ENCODE measurements around the gene SUSD3.

Gene SUSD3

DNA sequence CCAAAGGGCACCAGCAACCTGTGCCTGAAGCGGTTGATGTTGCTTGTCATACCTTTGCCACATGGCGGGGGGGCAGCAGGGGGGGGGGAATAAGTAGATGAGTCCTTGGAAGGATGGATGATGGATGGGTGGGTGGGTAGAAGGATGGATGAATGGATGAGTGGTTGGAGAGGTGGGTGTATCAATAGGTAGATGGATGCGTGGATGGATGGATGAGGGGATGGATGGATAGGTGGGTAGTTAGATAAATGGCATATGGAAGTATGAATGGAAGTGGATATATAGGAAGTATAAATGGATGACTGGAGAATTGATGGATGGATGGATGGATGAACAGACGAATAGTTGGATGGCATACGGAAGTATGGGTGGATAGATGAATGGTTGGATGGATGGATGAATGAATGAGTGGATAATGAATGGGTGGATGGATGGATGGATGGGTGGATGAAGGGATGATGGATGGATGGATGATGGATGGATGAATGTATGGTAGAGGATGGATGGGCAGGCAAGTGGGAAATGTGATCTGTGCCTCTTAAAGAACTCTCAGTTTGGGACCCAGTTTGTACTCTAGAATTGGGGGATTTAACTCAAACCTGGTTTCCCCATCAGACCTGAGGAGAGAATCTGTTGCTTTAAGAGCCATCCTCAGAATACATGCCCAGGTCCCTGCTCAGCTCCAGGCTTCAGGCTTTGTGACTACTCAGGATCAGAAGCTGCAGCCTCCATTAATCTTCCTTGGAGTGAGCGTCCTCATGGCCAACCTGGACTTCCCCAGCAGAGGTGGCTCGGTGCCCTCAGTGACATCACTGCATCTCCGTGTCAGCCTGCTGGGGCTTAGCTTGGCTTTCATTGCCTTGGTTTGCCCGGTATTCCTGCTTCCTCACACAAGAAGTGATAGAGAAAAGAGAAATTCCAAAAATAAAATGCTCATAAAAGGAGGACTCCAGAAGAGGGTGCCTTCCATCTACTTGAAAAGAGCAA is 27.6 kb upstream of the SUSD3 start:
- no peak for DNase-seq

- DNase-seq: no peak
These were observed 26.7 kb upstream of the SUSD3 start for GRCh38 chr9:93031629-93032430.

DNA sequence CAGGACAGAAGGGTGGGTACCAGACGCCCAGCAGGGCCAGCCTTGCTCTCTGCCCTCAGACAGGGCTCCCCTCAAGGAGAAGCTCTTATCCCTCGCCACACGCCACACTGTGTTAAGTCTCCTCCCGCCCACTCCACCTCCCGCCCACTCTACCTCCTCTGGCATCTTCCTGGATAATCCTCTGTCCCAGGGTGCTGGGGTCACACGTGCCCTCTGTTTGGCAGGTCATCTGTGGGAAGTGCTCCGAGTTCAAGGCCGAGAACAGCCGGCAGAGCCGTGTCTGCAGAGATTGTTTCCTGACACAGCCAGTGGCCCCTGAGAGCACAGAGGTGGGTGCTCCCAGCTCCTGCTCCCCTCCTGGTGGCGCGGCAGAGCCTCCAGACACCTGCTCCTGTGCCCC is 26.0 kb upstream of the SUSD3 start:
- no peak for DNase-seq

- no peak for DNase-seq
These were observed 25.0 kb upstream of the SUSD3 start for GRCh38 chr9:93033531-93033930.

- DNase-seq: no peak
These were observed 23.3 kb upstream of the SUSD3 start for GRCh38 chr9:93035106-93035660.

DNA sequence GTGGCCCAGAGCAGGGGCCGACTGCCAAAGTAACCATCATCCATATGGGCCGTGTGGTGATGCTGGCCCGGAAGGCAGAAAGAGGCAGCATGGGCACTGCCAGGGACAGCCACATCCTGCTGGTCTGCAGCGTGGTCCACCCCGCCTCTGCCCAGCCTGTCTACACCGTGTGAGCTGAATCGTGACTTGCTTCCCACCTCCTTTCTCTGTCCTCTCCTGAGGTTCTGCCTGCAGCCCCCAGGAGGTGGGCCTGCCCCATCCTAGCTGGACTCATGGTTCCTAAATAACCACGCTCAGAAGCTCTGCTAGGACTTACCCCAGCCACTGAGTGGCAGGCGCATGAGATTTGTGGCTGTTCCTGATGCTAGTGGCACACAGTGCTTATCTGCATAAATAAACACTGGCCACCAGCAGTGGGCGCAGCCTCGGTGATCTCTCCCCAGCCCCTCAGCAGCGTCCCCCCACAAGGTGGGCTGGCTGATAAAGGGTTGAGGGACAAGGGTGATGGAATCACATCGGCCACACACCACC is 22.6 kb upstream of the SUSD3 start:
- no peak for DNase-seq

- DNase-seq: no peak
These were observed 21.5 kb upstream of the SUSD3 start for GRCh38 chr9:93036887-93037475.

DNA sequence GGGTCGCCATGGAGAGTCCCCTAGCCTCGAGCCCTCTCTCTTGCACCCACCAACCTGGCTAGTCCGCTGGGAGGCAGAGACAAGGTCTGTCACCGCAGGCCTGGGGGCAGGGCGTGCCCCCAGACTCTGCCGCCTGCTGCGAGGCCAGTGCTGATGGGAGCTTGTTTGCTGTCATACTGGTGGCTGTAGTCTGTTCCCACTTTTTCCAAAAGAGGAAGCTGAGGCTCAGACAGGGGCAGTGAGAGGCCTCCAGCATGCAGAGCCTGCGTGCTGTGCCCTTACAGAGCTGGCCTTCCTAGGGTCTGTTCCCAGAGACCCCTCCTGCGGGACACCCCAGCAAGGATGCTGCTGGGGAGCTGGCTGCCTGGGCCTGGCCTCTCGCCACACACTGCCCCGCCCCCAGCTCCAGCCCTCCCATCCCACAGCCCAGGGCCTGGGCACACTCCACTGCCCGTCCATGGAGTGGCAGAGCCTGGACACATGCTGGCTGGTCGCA is 21.0 kb upstream of the SUSD3 start:
- DNase-seq: no peak

DNA sequence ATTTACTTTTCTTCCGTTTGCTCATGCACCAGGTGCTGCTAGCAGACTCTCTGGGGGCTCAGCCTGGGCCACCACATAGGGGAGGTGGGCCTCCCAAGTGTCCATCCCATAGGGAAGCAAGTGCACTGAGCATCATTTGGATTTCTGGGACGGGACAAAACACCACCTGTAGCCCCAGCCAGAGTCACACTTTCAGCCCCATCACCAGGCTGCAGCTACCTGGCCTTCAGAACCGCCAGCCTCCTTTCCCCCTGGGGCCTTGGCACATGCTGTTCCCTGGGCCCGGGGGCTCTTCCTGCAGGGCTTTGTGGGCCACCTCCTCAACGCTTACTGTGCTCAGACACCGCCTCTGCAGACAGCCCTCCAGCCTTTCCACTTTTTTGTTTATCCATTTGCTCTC is 19.6 kb upstream of the SUSD3 start:
- DNase-seq: no peak

DNA sequence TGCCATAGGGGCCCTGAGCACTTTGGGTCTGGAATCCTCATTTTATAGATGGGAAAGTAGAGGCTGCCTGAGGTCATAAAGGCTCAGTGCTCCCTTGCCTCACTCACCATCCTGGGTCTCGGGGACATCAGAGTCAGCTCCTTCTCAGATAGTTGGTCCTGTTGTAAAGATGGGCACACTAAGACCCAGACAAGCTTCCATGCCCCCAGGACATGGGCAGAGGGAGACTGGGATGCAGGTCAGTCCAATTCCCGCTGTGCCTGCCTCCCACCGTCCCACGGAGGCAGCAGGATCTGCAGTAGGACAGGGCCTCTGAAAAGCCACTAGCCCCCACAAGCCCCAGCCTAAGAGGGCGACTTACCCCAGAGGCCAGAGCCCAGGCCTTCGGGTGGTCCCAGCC is 19.0 kb upstream of the SUSD3 start:
- DNase-seq: no peak

GRCh38 chr9:93039976-93040375 is 18.5 kb upstream of the SUSD3 start:
- no peak for DNase-seq

- DNase-seq: no peak
These were observed 18.1 kb upstream of the SUSD3 start for GRCh38 chr9:93040409-93040808.

- DNase-seq: no peak
These were observed 17.2 kb upstream of the SUSD3 start for GRCh38 chr9:93041108-93041802.

GRCh38 chr9:93043122-93043521 is 15.4 kb upstream of the SUSD3 start:
- no peak for DNase-seq

DNA sequence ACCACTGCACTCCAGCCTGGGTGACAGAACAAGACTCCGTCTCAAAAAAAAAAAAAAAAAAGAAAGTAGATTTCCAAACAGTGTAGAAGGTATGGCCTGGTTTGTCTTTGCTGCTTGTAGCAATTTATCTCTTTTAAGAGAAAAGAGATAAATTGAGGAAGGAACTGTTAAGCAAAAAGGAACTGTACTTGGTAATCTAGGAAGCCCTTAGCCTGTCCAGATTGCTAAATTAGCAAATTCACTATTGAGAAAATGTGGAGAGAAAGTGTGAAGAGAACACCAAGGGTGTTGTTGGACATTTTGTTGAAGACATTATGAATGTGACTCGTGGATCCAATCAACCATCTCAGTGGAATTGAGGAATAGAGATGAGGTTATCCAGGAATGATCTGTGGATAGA is 13.0 kb upstream of the SUSD3 start:
- DNase-seq: no peak

DNA sequence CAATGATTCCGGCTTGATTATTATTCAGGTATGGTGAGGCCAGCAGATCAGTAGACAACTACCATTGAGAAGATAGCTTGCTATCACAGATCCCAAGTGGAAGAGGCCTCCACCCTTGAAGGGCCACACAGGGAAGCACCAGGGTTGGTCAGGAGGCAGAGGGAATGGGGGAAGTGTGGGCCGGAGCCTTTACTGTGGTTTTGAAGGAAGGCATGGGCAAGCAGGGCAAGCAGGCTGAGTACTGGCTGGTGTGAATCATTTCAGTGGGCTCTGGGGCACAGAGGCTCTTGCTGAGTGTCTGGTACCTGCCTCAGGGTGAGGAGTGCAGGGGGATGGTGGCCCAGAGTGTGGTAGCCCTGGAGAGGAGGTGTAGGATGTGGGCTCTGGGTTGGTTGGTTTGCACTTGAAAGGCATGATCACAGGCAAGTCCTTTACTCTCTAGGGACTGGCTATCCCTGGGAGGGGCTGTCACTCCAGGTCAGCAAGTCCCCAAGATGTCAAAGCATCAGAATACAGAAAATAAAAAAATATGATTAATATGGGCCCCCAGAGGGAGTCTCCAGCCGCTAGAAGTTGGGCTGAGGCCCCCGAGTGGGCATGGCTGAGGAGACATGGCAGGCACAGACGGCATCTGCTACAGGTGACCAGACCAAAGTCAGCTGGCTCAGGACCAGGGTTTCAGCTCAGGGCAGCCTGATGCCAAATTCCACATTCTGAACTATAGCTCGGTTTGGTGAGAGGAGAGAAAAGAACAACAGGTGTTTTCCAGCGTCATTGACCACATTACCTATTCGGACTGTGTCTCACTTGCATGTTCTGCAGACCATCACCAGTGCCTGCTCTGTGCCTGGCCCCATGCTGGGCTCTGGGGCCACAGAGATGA is 9.7 kb upstream of the SUSD3 start:
- DNase-seq: no peak

- no peak for DNase-seq
These were observed 9.0 kb upstream of the SUSD3 start for GRCh38 chr9:93049491-93049890.

DNA sequence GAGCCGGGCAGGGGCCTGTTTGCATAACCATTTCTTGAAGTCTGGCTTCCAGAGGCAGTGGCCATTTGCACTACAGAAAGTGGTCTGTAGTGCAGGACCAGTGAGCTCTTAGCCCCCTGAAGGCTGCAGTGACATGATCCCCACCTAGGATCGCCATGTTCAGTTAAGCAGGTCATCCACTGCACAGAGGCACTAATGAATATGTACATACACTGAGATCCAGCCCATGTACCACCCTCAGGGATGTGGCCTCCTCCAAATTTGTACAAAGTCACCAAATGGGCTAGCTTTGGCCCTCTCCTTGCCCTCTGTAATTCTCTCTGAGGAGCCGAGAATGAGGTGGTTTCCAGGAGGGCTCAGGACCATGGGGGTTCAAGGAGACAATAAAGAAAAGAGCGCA is 8.3 kb upstream of the SUSD3 start:
- DNase-seq: no peak

DNA sequence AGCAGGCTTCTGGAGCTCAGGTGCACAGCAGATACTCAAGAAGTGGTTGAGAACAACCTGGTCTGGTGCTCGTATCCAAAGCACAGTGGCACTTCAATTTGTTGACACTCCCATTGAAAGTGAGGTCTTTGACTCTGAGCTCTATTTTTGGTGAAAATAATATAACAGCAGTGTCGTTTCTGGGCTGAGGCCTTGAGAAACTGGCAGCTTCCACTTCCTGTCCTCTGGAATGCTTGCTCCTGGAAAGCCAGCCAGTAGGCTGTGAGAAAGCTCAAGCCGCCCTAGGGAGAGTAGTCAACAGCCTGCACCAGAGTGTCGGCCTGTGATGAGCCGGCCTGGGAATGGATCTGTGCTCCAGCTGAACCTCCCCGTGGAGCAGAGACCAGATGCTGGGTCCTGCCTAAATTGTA is 6.8 kb upstream of the SUSD3 start:
- no peak for DNase-seq

DNA sequence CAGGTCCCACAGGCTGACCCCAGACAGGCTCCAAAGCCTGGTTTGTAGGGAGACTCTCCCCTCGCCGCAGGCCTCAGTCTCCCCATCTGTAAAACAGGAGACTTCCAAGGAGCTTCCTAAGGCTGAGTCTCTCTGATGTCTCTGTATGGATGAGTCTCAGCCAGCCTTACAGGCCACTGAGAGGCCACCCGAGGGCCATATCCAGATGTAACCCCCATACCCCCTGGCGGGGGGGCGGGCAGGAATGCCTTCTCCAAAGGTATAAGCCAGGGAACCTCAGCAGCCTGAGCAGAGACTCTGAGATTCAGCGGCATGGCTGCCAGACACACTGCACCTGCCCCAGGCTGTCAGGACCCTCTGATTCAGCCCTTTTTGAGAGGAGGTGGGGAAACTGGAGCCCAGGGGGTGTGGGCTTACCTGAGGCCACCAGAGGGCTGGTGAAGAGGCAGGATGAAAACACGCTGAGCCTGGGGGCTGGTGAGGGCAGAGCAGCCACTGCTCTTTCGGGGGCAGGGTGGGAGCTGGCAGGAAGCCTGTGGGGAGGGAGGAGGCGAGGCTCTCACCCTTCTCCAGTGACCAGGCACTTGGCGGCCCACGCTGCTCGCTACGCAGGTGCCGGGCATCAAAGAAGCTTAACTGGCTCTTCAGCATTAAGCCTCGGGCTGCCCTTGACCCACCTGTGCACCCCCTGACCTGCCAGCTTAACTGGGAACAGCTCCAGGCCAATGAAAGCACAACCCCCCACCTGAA is 5.5 kb upstream of the SUSD3 start:
- DNase-seq: no peak

Measured in activated gamma-delta T cell (primary cell).